Measurements from ENCODE around the gene DNM3.

DNM3 gene

GRCh38 chr1:171904778-171905450 lies 63.6 kb downstream of the DNM3 start:
- no peak for DNase-seq (ENCODE audit: extremely low read depth, low read depth)
- TF ChIP-seq CTCF (IDR thresholded peaks at IDR 0.05; ENCODE audit: low read depth, low read length, missing control alignments), result no peak
- H3K4me3 ChIP-seq (replicated peaks; ENCODE audit: low read depth, low read length), result no peak overlapping the region

GRCh38 chr1:171909711-171910110 lies 68.4 kb downstream of the DNM3 start:
- H3K4me3 ChIP-seq (replicated peaks; ENCODE audit: low read depth, low read length), result no peak overlapping the region
- DNase-seq (ENCODE audit: extremely low read depth, low read depth), result no peak
- no peak for TF ChIP-seq CTCF (IDR thresholded peaks at IDR 0.05; ENCODE audit: low read depth, low read length, missing control alignments)

- DNase-seq (ENCODE audit: extremely low read depth, low read depth), result no peak
- H3K4me3 ChIP-seq (replicated peaks; ENCODE audit: low read depth, low read length), result no peak overlapping the region
- no peak for TF ChIP-seq CTCF (IDR thresholded peaks at IDR 0.05; ENCODE audit: low read depth, low read length, missing control alignments)
Measured at GRCh38 chr1:171910786-171911185, 69.5 kb downstream of the DNM3 start.

GRCh38 chr1:171911506-171911905 lies 70.2 kb downstream of the DNM3 start:
- TF ChIP-seq CTCF (IDR thresholded peaks at IDR 0.05; ENCODE audit: low read depth, low read length, missing control alignments), result no peak
- DNase-seq (ENCODE audit: extremely low read depth, low read depth), result no peak
- no peak overlapping the region for H3K4me3 ChIP-seq (replicated peaks; ENCODE audit: low read depth, low read length)

- TF ChIP-seq CTCF (IDR thresholded peaks at IDR 0.05; ENCODE audit: low read depth, low read length, missing control alignments), result no peak
- DNase-seq (ENCODE audit: extremely low read depth, low read depth), result no peak
- no peak overlapping the region for H3K4me3 ChIP-seq (replicated peaks; ENCODE audit: low read depth, low read length)
Measured at GRCh38 chr1:171912509-171913175, 71.3 kb downstream of the DNM3 start.

GRCh38 chr1:171913385-171913784 lies 72.1 kb downstream of the DNM3 start:
- no peak for DNase-seq (ENCODE audit: extremely low read depth, low read depth)
- no peak overlapping the region for H3K4me3 ChIP-seq (replicated peaks; ENCODE audit: low read depth, low read length)
- no peak for TF ChIP-seq CTCF (IDR thresholded peaks at IDR 0.05; ENCODE audit: low read depth, low read length, missing control alignments)
